Panc1 (cell line): Measurements from ENCODE around the gene ATOH8. TPM values are rescaled to one million over a fixed set of nuclear protein-coding genes. Genes with fewer than 3 reads are reported as not detected.

ENCODE experiments used
- ATAC-seq: fragments of 200-7000 bp; cut with Tn5 transposase; 2 replicates; pipeline ENCODE4 v1.9.1; 2020; ENCODE audit warnings: mild to moderate bottlenecking, moderate library complexity
- BruUV-seq: library from RNA; stranded (reverse); fragments of 400-500 nt; replicated peaks from 2 replicates; lab custom pipeline; 2021; lab: Mats Ljungman, UMichigan
- CTCF ChIA-PET: fragments of 300-600 bp; sonication (Branson Sonifier 250); formaldehyde crosslinking; loops from one replicate; lab custom pipeline; 2022; ENCODE audit warnings: antibody characterized with exemption; lab: Charles Lee
- POLR2A ChIA-PET: fragments of 300-600 bp; sonication (Branson Sonifier 250); formaldehyde crosslinking; loops from one replicate; lab custom pipeline; 2022; ENCODE audit warnings: antibody characterized with exemption; lab: Charles Lee
- DNase-seq: peaks from one replicate; pipeline ENCODE4 v3.0.0-alpha.2; 2010; ENCODE audit warnings: low read depth, low spot score
- H3K27ac ChIP-seq: 2 replicates; pipeline ENCODE4 v1.5.1; 2011; ENCODE audit warnings: mild to moderate bottlenecking, low read length, inconsistent platforms
- H3K27me3 ChIP-seq: fragments of 200-500 bp; sonication (Bioruptor generic); 2 replicates; pipeline ENCODE4 v1.6.0; 2014; ENCODE audit warnings: low read length, inconsistent platforms; ENCODE audit not compliant: control insufficient read depth, insufficient read depth
- H3K36me3 ChIP-seq: fragments of 200-500 bp; sonication (Bioruptor generic); 2 replicates; pipeline ENCODE4 v1.5.1; 2014; ENCODE audit warnings: inconsistent platforms, mild to moderate bottlenecking, low read length, moderate library complexity; ENCODE audit not compliant: control insufficient read depth, insufficient read depth
- H3K4me1 ChIP-seq: 2 replicates; pipeline ENCODE4 v1.5.1; 2011; ENCODE audit warnings: inconsistent platforms, mild to moderate bottlenecking, low read length, moderate library complexity; ENCODE audit not compliant: control insufficient read depth, insufficient read depth
- H3K4me3 ChIP-seq, 2 experiments: 2 replicates each; pipeline ENCODE4 v1.5.1; 2011 to 2012; ENCODE audit warnings: low read depth in 2 of 2, low read length in 2 of 2, mild to moderate bottlenecking in 2 of 2, inconsistent platforms in 1 of 2, moderate library complexity in 1 of 2
- H3K9me3 ChIP-seq: fragments of 200-500 bp; sonication (Bioruptor generic); 2 replicates; pipeline ENCODE4 v1.5.1; 2014; ENCODE audit warnings: low read depth, mild to moderate bottlenecking, inconsistent platforms, low read length, moderate library complexity; ENCODE audit not compliant: control insufficient read depth, insufficient read depth
- CTCF ChIP-seq: fragments of 450-650 bp; IDR thresholded peaks from 2 replicates; pipeline ENCODE4 v1.5.1; 2017; ENCODE audit warnings: mild to moderate bottlenecking
- POLR2AphosphoS5 ChIP-seq: IDR thresholded peaks from 2 replicates; pipeline ENCODE4 v1.6.1; 2012; ENCODE audit warnings: mild to moderate bottlenecking, low read depth, low read length, moderate library complexity
- REST ChIP-seq, 2 experiments: IDR thresholded peaks; 2 replicates each; pipeline ENCODE4 v1.6.1; 2011 to 2012; ENCODE audit warnings: low read depth in 2 of 2, control low read depth in 1 of 2, low read length in 1 of 2, mild to moderate bottlenecking in 1 of 2, moderate library complexity in 1 of 2; ENCODE audit not compliant: insufficient read depth in 1 of 2
- SIN3A ChIP-seq: IDR thresholded peaks from 2 replicates; pipeline ENCODE4 v1.6.1; 2012; ENCODE audit warnings: low read depth, mild to moderate bottlenecking, low read length, moderate library complexity, borderline replicate concordance; ENCODE audit not compliant: insufficient read depth
- TCF7L2 ChIP-seq: IDR thresholded peaks from 2 replicates; pipeline ENCODE4 v1.6.1; 2011; ENCODE audit warnings: mild to moderate bottlenecking, low read depth, low read length, inconsistent platforms
- in situ Hi-C: cut with HindIII; loops from 2 replicates; pipeline ENCODE4 v1.10.0; 2016; ENCODE audit warnings: low sequenced_read_pairs, low pct_unique_long_range_greater_than_20kb
- intact Hi-C: fragments of 100-400 bp; cut with micrococcal nuclease; formaldehyde crosslinking; loops from one replicate; pipeline ENCODE4 v1.10.0; 2022; ENCODE audit not compliant: unreplicated experiment
- total RNA-seq: library from RNA; stranded (reverse); gene quantifications from one replicate; pipeline ENCODE4 v1.2.1, GENCODE V29; 2021; ENCODE audit not compliant: unreplicated experiment

Gene ATOH8
- total RNA-seq, 1 experiment from 2014 or later, result 3.8 TPM

- in situ Hi-C loops (no loop called here), intact Hi-C loops (no loop called here)
- ATAC-seq, result no peak
- BruUV-seq, result no TSS peak
- CTCF ChIA-PET, result interaction anchor here (0.7 to 1.5 kb wide), 2 partner anchors 10 to 56 kb away, joined by 3 to 4 read pairs; no protein-coding TSS in a partner anchor
- H3K9me3 ChIP-seq, result no peaks in the 10 kb centered on the region
- H3K27me3 ChIP-seq, result no peaks in the 10 kb centered on the region
- no peak overlapping the region for H3K27ac ChIP-seq
- TF ChIP-seq REST (IDR thresholded peaks at IDR 0.05; ENCODE audit: insufficient read depth in 1 of 2, low read depth in 2 of 2, low read length in 1 of 2), result no peak
- no peak for TF ChIP-seq TCF7L2
- no peak for TF ChIP-seq CTCF
- no peak for TF ChIP-seq POLR2AphosphoS5
- no peak for TF ChIP-seq SIN3A
- H3K36me3 ChIP-seq, result no peaks in the 10 kb centered on the region
- H3K4me3 ChIP-seq, result no peak overlapping the region
- H3K4me1 ChIP-seq, result peaks cover 29% of the 10 kb centered on the region
- no peak for DNase-seq
- POLR2A ChIA-PET, result interaction anchor here (0.6 kb wide), 1 partner anchor 181 kb away, joined by 3 read pairs; no protein-coding TSS in a partner anchor
These were observed 4.8 kb downstream of the ATOH8 start for GRCh38 chr2:85758361-85759256.

GRCh38 chr2:85759257-85759613, 5.4 kb downstream of the ATOH8 start:
- in situ Hi-C loops (no loop called here), intact Hi-C loops (no loop called here)
- ChIA-PET POLR2A (no interaction called here), CTCF (interaction anchor here (1.5 kb wide), 1 partner anchor 10 kb away, joined by 4 read pairs; no protein-coding TSS in a partner anchor)
- ATAC-seq (no peak), DNase-seq (no peak)
- no peaks in the 10 kb centered on the region for H3K36me3 ChIP-seq
- H3K4me1 ChIP-seq, result peaks cover 31% of the 10 kb centered on the region
- no peak overlapping the region for H3K27ac ChIP-seq
- no TSS peak for BruUV-seq
- no peak for TF ChIP-seq REST (IDR thresholded peaks at IDR 0.05; ENCODE audit: insufficient read depth in 1 of 2, low read depth in 2 of 2, low read length in 1 of 2)
- no peak for TF ChIP-seq POLR2AphosphoS5
- no peak for TF ChIP-seq CTCF
- no peak for TF ChIP-seq SIN3A
- TF ChIP-seq TCF7L2, result no peak
- no peaks in the 10 kb centered on the region for H3K27me3 ChIP-seq
- no peaks in the 10 kb centered on the region for H3K9me3 ChIP-seq
- no peak overlapping the region for H3K4me3 ChIP-seq
